ENCODE measurements around the gene STK32A. TPM values are rescaled to one million over a fixed set of nuclear protein-coding genes. Genes with fewer than 3 reads are reported as not detected.

The STK32A gene
- total RNA-seq, 1 experiment from 2014 or later: 1.2 TPM

- Histone ChIP-seq H3K9ac (ENCODE audit: low read length) (no peak overlapping the region), H3K9me2 (ENCODE audit: insufficient read depth) (no peaks in the 10 kb centered on the region), H3K27ac (ENCODE audit: low read depth, low read length) (no peak overlapping the region), H4K20me1 (ENCODE audit: insufficient read depth) (no peaks in the 10 kb centered on the region), H2AFZ (ENCODE audit: low read depth, low read length, poor library complexity, severe bottlenecking) (peak overlapping the region; percentile 84), H3K36me3 (ENCODE audit: control insufficient read depth in 1 of 2, insufficient read depth in 2 of 2, low read length in 2 of 2) (no peaks in the 10 kb centered on the region), H3K27me3 (ENCODE audit: insufficient read depth, low read length) (peaks cover 3% of the 10 kb centered on the region; the same call in 1 of the 2 replicates), H3K79me2 (ENCODE audit: insufficient read depth, low read length) (no peaks in the 10 kb centered on the region), H3K4me2 (ENCODE audit: low read length) (peak overlapping the region; percentile 39), H3K4me1 (ENCODE audit: control insufficient read depth in 1 of 2, insufficient read depth in 2 of 2, low read length in 2 of 2) (no peaks in the 10 kb centered on the region), H3K9me3 (ENCODE audit: control insufficient read depth in 1 of 2, insufficient read depth in 1 of 2, low read depth in 1 of 2, low read length in 2 of 2) (no peaks in the 10 kb centered on the region), H3K4me3 (replicated peaks in 1 of 2; ENCODE audit: low read depth in 1 of 2, low read length in 2 of 2) (no peak overlapping the region)
- ATAC-seq (peak; percentile 93), DNase-seq (ENCODE audit: low read depth, low spot score) (peak; percentile 42)
- POLR2A ChIA-PET: no interaction called here
- intact Hi-C loops (cut with micrococcal nuclease): loop anchor here (1.0 to 2.0 kb wide), 4 partner anchors 90 to 655 kb away; no protein-coding TSS in a partner anchor
- BruUV-seq (replicated peaks): no TSS peak
- TF ChIP-seq JUND (IDR thresholded peaks at IDR 0.05) (no peak), EGR1 (IDR thresholded peaks at IDR 0.05; ENCODE audit: low read depth) (no peak), FOSL1 (IDR thresholded peaks at IDR 0.05; ENCODE audit: low read depth) (no peak), RAD21 (IDR thresholded peaks at IDR 0.05; ENCODE audit: low read depth) (peak; percentile 84), ZNF274 (IDR thresholded peaks at IDR 0.05; ENCODE audit: low read depth, low read length) (no peak), ZBTB33 (IDR thresholded peaks at IDR 0.05; ENCODE audit: extremely low read depth, insufficient replicate concordance, low read length) (no peak), SRF (IDR thresholded peaks at IDR 0.05; ENCODE audit: low read depth) (no peak), YY1 (IDR thresholded peaks at IDR 0.05; ENCODE audit: extremely low read depth, insufficient replicate concordance, low read depth, low read length) (no peak), ATF3 (IDR thresholded peaks at IDR 0.05) (no peak), REST (IDR thresholded peaks at IDR 0.05; ENCODE audit: low read depth) (no peak), TCF7L2 (IDR thresholded peaks at IDR 0.05; ENCODE audit: borderline replicate concordance, extremely low read depth, insufficient read depth, insufficient read length) (no peak), CTCF (IDR thresholded peaks at IDR 0.05 in 2 of 3, conservative IDR thresholded peaks at IDR 0.05 in 1 of 3; ENCODE audit: borderline replicate concordance in 1 of 3, insufficient read depth in 1 of 3, low read depth in 2 of 3, low read length in 2 of 3) (peak; percentile 65 to 88 (median 71)), CEBPB (IDR thresholded peaks at IDR 0.05; ENCODE audit: low read depth) (no peak)
- CTCF ChIA-PET: interaction anchor here (0.6 to 2.4 kb wide), 40 partner anchors 9 to 738 kb away, joined by 3 to 62 read pairs (median 5); no protein-coding TSS in a partner anchor
- RAD21 ChIA-PET (ENCODE audit: low non-redundant PET in 1 of 2, low total read pairs in 2 of 2, uncharacterized antibody in 2 of 2, unreplicated experiment in 2 of 2): interaction anchor here (0.7 to 1.1 kb wide), 11 partner anchors 90 to 655 kb away, joined by 3 to 9 read pairs (median 5); no protein-coding TSS in a partner anchor
Observed at GRCh38 chr5:147188200-147189108, 46.4 kb upstream of the STK32A start.
